T-cell (primary cell): Measurements from ENCODE around the gene LDB2. TPM values are rescaled to one million over a fixed set of nuclear protein-coding genes. Genes with fewer than 3 reads are reported as not detected.

ENCODE experiments used
- ATAC-seq, 4 experiments: fragments of 200-7000 bp in 3 of 4; fragments of 150-1000 bp in 1 of 4; cut with Tn5 transposase; replicated peaks in 1 of 4; 1 replicate in 3 of 4; 2 replicates in 1 of 4; pipeline ENCODE4 v1.10.0; 2021; ENCODE audit warnings: moderate library complexity in 3 of 4, mild to moderate bottlenecking in 2 of 4, moderate number of reproducible peaks in 1 of 4
- CTCF ChIA-PET, 2 donors: fragments of 300-600 bp; sonication (Branson Sonifier 250); formaldehyde crosslinking; loops; one replicate each; lab custom pipeline; 2022; ENCODE audit warnings: antibody characterized with exemption in 2 of 2; lab: Charles Lee
- POLR2A ChIA-PET, 2 donors: fragments of 300-600 bp; sonication (Branson Sonifier 250); formaldehyde crosslinking; loops; one replicate each; lab custom pipeline; 2022; ENCODE audit warnings: antibody characterized with exemption in 2 of 2; lab: Charles Lee
- DNase-seq, 35 experiments: peaks; one replicate each; pipeline versions ENCODE4 v3.0.0 to v3.0.0-alpha.2; 2013 to 2023
- H3K27ac ChIP-seq: one replicate; pipeline ENCODE4 v1.5.1; 2013; ENCODE audit warnings: low read length
- H3K27me3 ChIP-seq, 2 experiments: replicated peaks in 1 of 2; 1 replicate in 1 of 2; 2 replicates in 1 of 2; pipeline versions ENCODE4 v1.6.1 to v1.7.0; 2013; ENCODE audit warnings: low read length in 1 of 2, mixed read lengths in 1 of 2; ENCODE audit not compliant: control insufficient read depth in 2 of 2, insufficient read depth in 2 of 2; ENCODE audit errors: extremely low read depth in 1 of 2
- H3K36me3 ChIP-seq, 2 donors: 1 replicate in 1 of 2; 2 replicates in 1 of 2; pipeline versions ENCODE4 v1.6.1 to v1.7.0; 2013; ENCODE audit warnings: low read length in 1 of 2; ENCODE audit not compliant: control insufficient read depth in 2 of 2, insufficient read depth in 1 of 2; ENCODE audit errors: extremely low read depth in 1 of 2
- H3K4me1 ChIP-seq, 2 experiments: 1 replicate in 1 of 2; 2 replicates in 1 of 2; pipeline versions ENCODE4 v1.6.1 to v1.7.0; 2013; ENCODE audit warnings: low read length in 2 of 2, mixed read lengths in 1 of 2; ENCODE audit not compliant: insufficient read depth in 2 of 2, control insufficient read depth in 1 of 2; ENCODE audit errors: extremely low read depth in 1 of 2
- H3K4me3 ChIP-seq, 2 donors: 1 replicate in 1 of 2; 2 replicates in 1 of 2; pipeline versions ENCODE4 v1.5.1 to v1.7.0; 2013; ENCODE audit warnings: mild to moderate bottlenecking in 2 of 2, low read length in 1 of 2, moderate library complexity in 1 of 2; ENCODE audit not compliant: control insufficient read depth in 1 of 2; ENCODE audit errors: extremely low read depth in 1 of 2
- H3K9me3 ChIP-seq: 2 replicates; pipeline ENCODE4 v1.7.0; 2013
- H3K27ac Mint-ChIP-seq, 2 donors: one replicate each; pipeline ENCODE4 v1.8.0; 2020 to 2021; ENCODE audit warnings: mild to moderate bottlenecking in 2 of 2, mixed read lengths in 2 of 2
- H3K27me3 Mint-ChIP-seq, 2 donors: one replicate each; pipeline ENCODE4 v1.8.0; 2021 to 2022; ENCODE audit warnings: mixed read lengths in 2 of 2
- H3K36me3 Mint-ChIP-seq: one replicate; pipeline ENCODE4 v1.8.0; 2021; ENCODE audit warnings: mixed read lengths
- H3K4me1 Mint-ChIP-seq, 3 donors: one replicate each; pipeline ENCODE4 v1.8.0; 2020 to 2022; ENCODE audit warnings: mixed read lengths in 3 of 3, mild to moderate bottlenecking in 1 of 3
- H3K4me3 Mint-ChIP-seq, 3 donors: one replicate each; pipeline ENCODE4 v1.8.0; 2020 to 2022; ENCODE audit warnings: mild to moderate bottlenecking in 3 of 3, mixed read lengths in 3 of 3, moderate library complexity in 3 of 3
- H3K9me3 Mint-ChIP-seq, 3 donors: one replicate each; pipeline ENCODE4 v1.8.0; 2020 to 2022; ENCODE audit warnings: mixed read lengths in 3 of 3
- WGBS: methylation state at CpG from one replicate; pipeline ENCODE4 v1.1.5; 2013; ENCODE audit warnings: missing lambda C conversion rate; ENCODE audit not compliant: insufficient coverage; 5-methylcytosine and 5-hydroxymethylcytosine counted together
- total RNA-seq, 35 experiments: library from RNA in 6 of 35; stranded (reverse) in 6 of 35; fragments of 120-200 nt in 1 of 35; gene quantifications; one replicate each; pipeline versions ENCODE4 v1.2.1 to v1.2.4 and lab custom pipeline; 2013 to 2026

The LDB2 gene
- total RNA-seq, 5 donors from 2014 or later (not counting 1 experiment from before 2014, with no cell fraction given): 0.15 to 0.82 (median 0.39) TPM; not detected in 2

GRCh38 chr4:16804581-16804980 is 93.9 kb downstream of the LDB2 start:
- peaks cover 0 to 8% of the 10 kb centered on the region in 2 donors for H3K27me3 Mint-ChIP-seq
- H3K36me3 ChIP-seq: no peaks in the 10 kb centered on the region
- peaks cover 0 to 3% of the 10 kb centered on the region in 2 experiments for H3K27me3 ChIP-seq
- H3K36me3 Mint-ChIP-seq: no peaks in the 10 kb centered on the region
- no peaks in the 10 kb centered on the region for H3K9me3 Mint-ChIP-seq
- H3K4me1 Mint-ChIP-seq: no peaks in the 10 kb centered on the region
- H3K9me3 ChIP-seq: no peaks in the 10 kb centered on the region
- H3K4me3 ChIP-seq: no peak overlapping the region
- ChIA-PET POLR2A (no interaction called here), CTCF (no interaction called here)
- no peak overlapping the region for H3K27ac ChIP-seq
- no peak for DNase-seq
- H3K27ac Mint-ChIP-seq: no peak overlapping the region
- H3K4me3 Mint-ChIP-seq: no peak overlapping the region
- ATAC-seq: no peak
- peaks cover 0 to 4% of the 10 kb centered on the region in 2 experiments for H3K4me1 ChIP-seq

GRCh38 chr4:16802044-16802443 is 96.4 kb downstream of the LDB2 start:
- no peak for ATAC-seq
- peaks cover 0 to 3% of the 10 kb centered on the region in 2 donors for H3K27me3 Mint-ChIP-seq
- H3K9me3 Mint-ChIP-seq: no peaks in the 10 kb centered on the region
- H3K27ac ChIP-seq: no peak overlapping the region
- H3K36me3 Mint-ChIP-seq: no peaks in the 10 kb centered on the region
- H3K4me1 Mint-ChIP-seq: no peaks in the 10 kb centered on the region
- H3K27ac Mint-ChIP-seq: no peak overlapping the region
- POLR2A ChIA-PET: no interaction called here
- H3K36me3 ChIP-seq: no peaks in the 10 kb centered on the region
- no peak overlapping the region for H3K4me3 ChIP-seq
- no peaks in the 10 kb centered on the region for H3K9me3 ChIP-seq
- H3K27me3 ChIP-seq: peaks cover 0 to 3% of the 10 kb centered on the region in 2 experiments
- DNase-seq: no peak
- no CpG with 5 or more reads among the region's 3 CpGs for WGBS
- H3K4me1 ChIP-seq: peaks cover 0 to 4% of the 10 kb centered on the region in 2 experiments
- CTCF ChIA-PET: no interaction called here
- H3K4me3 Mint-ChIP-seq: no peak overlapping the region

GRCh38 chr4:16801356-16801755 is 97.1 kb downstream of the LDB2 start:
- no peak overlapping the region for H3K27ac Mint-ChIP-seq
- H3K4me1 ChIP-seq: peaks cover 0 to 4% of the 10 kb centered on the region in 2 experiments
- no peaks in the 10 kb centered on the region for H3K9me3 ChIP-seq
- CTCF ChIA-PET: interaction anchor here in 1 of 2 donors (0.6 kb wide), 1 partner anchor 740 kb away, joined by 4 read pairs; no protein-coding TSS in a partner anchor
- no peaks in the 10 kb centered on the region for H3K9me3 Mint-ChIP-seq
- WGBS: no CpG with 5 or more reads among the region's 3 CpGs
- peaks cover 0 to 3% of the 10 kb centered on the region in 2 donors for H3K27me3 Mint-ChIP-seq
- H3K36me3 ChIP-seq: no peaks in the 10 kb centered on the region
- POLR2A ChIA-PET: no interaction called here
- peaks cover 0 to 3% of the 10 kb centered on the region in 2 experiments for H3K27me3 ChIP-seq
- ATAC-seq (no peak), DNase-seq (no peak)
- no peak overlapping the region for H3K27ac ChIP-seq
- no peaks in the 10 kb centered on the region for H3K4me1 Mint-ChIP-seq
- no peak overlapping the region for H3K4me3 Mint-ChIP-seq
- H3K4me3 ChIP-seq: no peak overlapping the region
- H3K36me3 Mint-ChIP-seq: no peaks in the 10 kb centered on the region

- Histone ChIP-seq H3K27ac (no peak overlapping the region), H3K27me3 (no peaks in the 10 kb centered on the region), H3K36me3 (no peaks in the 10 kb centered on the region), H3K4me3 (no peak overlapping the region), H3K4me1 (no peaks in the 10 kb centered on the region), H3K9me3 (no peaks in the 10 kb centered on the region)
- Mint-ChIP-seq H3K27me3 (no peaks in the 10 kb centered on the region), H3K9me3 (no peaks in the 10 kb centered on the region), H3K4me1 (no peaks in the 10 kb centered on the region), H3K4me3 (no peak overlapping the region), H3K27ac (no peak overlapping the region), H3K36me3 (no peaks in the 10 kb centered on the region)
- ChIA-PET CTCF (interaction anchor here in 1 of 2 donors (0.6 kb wide), 1 partner anchor 653 kb away, joined by 3 read pairs; no protein-coding TSS in a partner anchor), POLR2A (no interaction called here)
- WGBS: 72% methylated on average over 3 of the region's 9 CpGs
- peak in 19 of 35 experiments; percentile 0 to 43 (median 5) for DNase-seq
- ATAC-seq: no peak
Observed at GRCh38 chr4:16794816-16795445, 103.5 kb downstream of the LDB2 start.

- no peaks in the 10 kb centered on the region for H3K9me3 Mint-ChIP-seq
Observed at GRCh38 chr4:16791460-16791859, 107.0 kb downstream of the LDB2 start.

GRCh38 chr4:16790508-16790907 is 107.9 kb downstream of the LDB2 start:
- no peak overlapping the region for H3K27ac Mint-ChIP-seq
- ChIA-PET CTCF (interaction anchor here in 1 of 2 donors (0.7 kb wide), 1 partner anchor 1541 kb away, joined by 3 read pairs; no protein-coding TSS in a partner anchor), POLR2A (no interaction called here)
- Histone ChIP-seq H3K36me3 (no peaks in the 10 kb centered on the region), H3K4me1 (no peaks in the 10 kb centered on the region), H3K9me3 (no peaks in the 10 kb centered on the region), H3K27me3 (no peaks in the 10 kb centered on the region), H3K27ac (no peak overlapping the region), H3K4me3 (no peak overlapping the region)
- H3K27me3 Mint-ChIP-seq: peaks cover 0 to 6% of the 10 kb centered on the region in 2 donors
- ATAC-seq (no peak), DNase-seq (no peak)
- 91% methylated on average over 8 of the region's 8 CpGs for WGBS
- no peaks in the 10 kb centered on the region for H3K4me1 Mint-ChIP-seq
- H3K36me3 Mint-ChIP-seq: no peaks in the 10 kb centered on the region
- no peak overlapping the region for H3K4me3 Mint-ChIP-seq
- no peaks in the 10 kb centered on the region for H3K9me3 Mint-ChIP-seq

More at GRCh38 chr4:16791460-16791859, 107.0 kb downstream of the LDB2 start:
- Histone ChIP-seq H3K27me3 (no peaks in the 10 kb centered on the region), H3K4me3 (no peak overlapping the region), H3K27ac (no peak overlapping the region), H3K36me3 (no peaks in the 10 kb centered on the region), H3K9me3 (no peaks in the 10 kb centered on the region), H3K4me1 (no peaks in the 10 kb centered on the region)
- Mint-ChIP-seq H3K4me3 (no peak overlapping the region), H3K27ac (no peak overlapping the region), H3K4me1 (no peaks in the 10 kb centered on the region), H3K36me3 (no peaks in the 10 kb centered on the region), H3K27me3 (peaks cover 0 to 6% of the 10 kb centered on the region in 2 donors)
- ChIA-PET POLR2A (no interaction called here), CTCF (interaction anchor here in 1 of 2 donors (0.6 kb wide), 2 partner anchors 534 to 733 kb away, joined by 5 to 6 read pairs; no protein-coding TSS in a partner anchor)
- ATAC-seq: no peak
- WGBS: no CpG with 5 or more reads among the region's 6 CpGs
- no peak for DNase-seq
